HL-60 (cell line): Measurements from ENCODE around the gene SNX5.

Experiments used
- DNase-seq, 2 experiments: peaks; one replicate each; pipeline ENCODE4 v3.0.0-alpha.2; 2010 to 2020; ENCODE audit warnings: low read depth in 1 of 2, low spot score in 1 of 2
- H3K27ac ChIP-seq: fragments of 250-450 bp; sonication (Bioruptor Pico); replicated peaks from 2 replicates; pipeline ENCODE4 v1.5.1; 2020; ENCODE audit warnings: mild to moderate bottlenecking, moderate library complexity
- H3K27me3 ChIP-seq: fragments of 250-450 bp; sonication (Bioruptor Pico); 2 replicates; pipeline ENCODE4 v1.5.1; 2021; ENCODE audit warnings: mild to moderate bottlenecking, moderate library complexity; ENCODE audit not compliant: insufficient read depth, poor library complexity, severe bottlenecking
- H3K4me3 ChIP-seq: replicated peaks from 2 replicates; pipeline ENCODE4 v1.5.1; 2011; ENCODE audit warnings: mild to moderate bottlenecking, control low read depth, low read length; ENCODE audit not compliant: insufficient read depth
- CTCF ChIP-seq: IDR thresholded peaks from one replicate; pipeline ENCODE4 v1.5.1; 2011; ENCODE audit warnings: low read length, control low read depth, inconsistent platforms; ENCODE audit not compliant: insufficient read depth
- GABPA ChIP-seq: IDR thresholded peaks from 2 replicates; pipeline ENCODE4 v1.6.1; 2012; ENCODE audit warnings: low read depth
- POLR2AphosphoS5 ChIP-seq: IDR thresholded peaks from 2 replicates; pipeline ENCODE4 v1.6.1; 2012; ENCODE audit warnings: low read depth
- REST ChIP-seq: IDR thresholded peaks from 2 replicates; pipeline ENCODE4 v1.6.1; 2012; ENCODE audit warnings: low read depth; ENCODE audit not compliant: insufficient replicate concordance
- SPI1 ChIP-seq: IDR thresholded peaks from 2 replicates; pipeline ENCODE4 v1.6.1; 2012; ENCODE audit warnings: low read depth, mild to moderate bottlenecking, borderline replicate concordance

Gene SNX5

GRCh38 chr20:17963114-17963897 lies 5.3 kb downstream of the SNX5 start:
- TF ChIP-seq REST = no peak
- no peak for TF ChIP-seq SPI1
- TF ChIP-seq POLR2AphosphoS5 = peak; percentile 22; the same call in 1 of the 2 replicates
- Histone ChIP-seq H3K4me3 (no peak overlapping the region), H3K27me3 (no peaks in the 10 kb centered on the region), H3K27ac (0 out of 2 replicates have a peak overlapping the region, but pooled peaks have one; percentile 4)
- DNase-seq = no peak

GRCh38 chr20:17961587-17961940 lies 7.0 kb downstream of the SNX5 start:
- Histone ChIP-seq H3K4me3 (no peak overlapping the region), H3K27ac (peak overlapping the region; percentile 31; the same call in 1 of the 2 replicates)
- no peak for TF ChIP-seq REST
- TF ChIP-seq GABPA = no peak
- no peak for TF ChIP-seq SPI1
- TF ChIP-seq POLR2AphosphoS5 = no peak
- no peak for TF ChIP-seq CTCF

GRCh38 chr20:17960927-17961586 lies 7.5 kb downstream of the SNX5 start:
- H3K27ac ChIP-seq = no peak overlapping the region; the same call in 1 of the 2 replicates

More at GRCh38 chr20:17961587-17961940, 7.0 kb downstream of the SNX5 start:
- no peak for DNase-seq
- H3K27me3 ChIP-seq = no peaks in the 10 kb centered on the region

More at GRCh38 chr20:17960927-17961586, 7.5 kb downstream of the SNX5 start:
- TF ChIP-seq REST (no peak), SPI1 (peak; percentile 86), GABPA (no peak), CTCF (no peak), POLR2AphosphoS5 (peak; percentile 28; the same call in 1 of the 2 replicates)
- DNase-seq = peak in 1 of 2 experiments; percentile 47
- H3K27me3 ChIP-seq = no peaks in the 10 kb centered on the region
- H3K4me3 ChIP-seq = no peak overlapping the region
